ENCODE data around the gene DGCR8.

Gene DGCR8

DNA sequence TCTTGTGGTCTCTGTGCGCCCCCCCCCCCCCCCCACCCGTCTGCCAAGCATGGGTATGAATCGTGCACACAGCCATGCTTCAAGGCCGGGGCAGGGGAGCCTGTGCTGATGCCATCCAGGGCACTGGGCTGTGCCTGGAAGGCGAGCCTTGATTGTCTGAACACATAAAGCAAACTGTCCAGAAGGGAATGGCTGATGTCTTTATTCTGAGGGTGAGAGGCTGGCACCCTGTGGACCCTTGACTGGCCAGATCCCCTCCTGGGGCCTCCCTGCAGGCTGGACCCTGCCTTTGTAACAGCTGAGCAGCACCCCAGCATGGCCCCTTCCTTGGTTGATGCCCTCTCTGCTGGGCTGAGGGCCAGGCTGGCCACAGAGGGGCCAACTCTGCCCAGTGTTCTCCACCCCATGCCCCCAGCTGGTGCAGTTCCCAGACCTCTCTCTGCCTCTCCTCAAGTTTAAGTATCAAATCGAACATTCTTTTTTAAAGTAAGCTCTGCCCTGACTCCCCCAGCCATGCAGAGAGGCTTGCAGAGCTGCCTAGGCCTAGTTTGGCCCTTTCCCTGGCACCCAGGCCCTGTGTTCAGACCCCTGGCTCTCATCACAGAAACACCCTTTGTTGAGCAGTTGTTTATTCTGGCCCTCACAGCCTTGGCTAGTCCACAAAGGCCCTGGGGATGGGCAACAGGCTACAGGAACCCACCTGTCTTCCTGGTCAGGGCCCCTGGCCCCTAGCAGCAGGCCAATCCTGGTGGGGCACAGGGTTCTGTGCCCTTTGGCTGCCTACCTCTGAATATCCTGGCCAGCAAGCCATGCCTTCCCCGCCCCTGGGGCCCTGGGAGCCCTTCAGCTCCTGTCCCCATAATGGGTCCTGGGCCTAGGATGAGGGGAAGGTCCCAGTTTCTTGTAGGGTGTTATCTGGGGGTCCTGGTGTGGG is 31.9 kb downstream of the DGCR8 start:
- no peak for FAIRE-seq

DNA sequence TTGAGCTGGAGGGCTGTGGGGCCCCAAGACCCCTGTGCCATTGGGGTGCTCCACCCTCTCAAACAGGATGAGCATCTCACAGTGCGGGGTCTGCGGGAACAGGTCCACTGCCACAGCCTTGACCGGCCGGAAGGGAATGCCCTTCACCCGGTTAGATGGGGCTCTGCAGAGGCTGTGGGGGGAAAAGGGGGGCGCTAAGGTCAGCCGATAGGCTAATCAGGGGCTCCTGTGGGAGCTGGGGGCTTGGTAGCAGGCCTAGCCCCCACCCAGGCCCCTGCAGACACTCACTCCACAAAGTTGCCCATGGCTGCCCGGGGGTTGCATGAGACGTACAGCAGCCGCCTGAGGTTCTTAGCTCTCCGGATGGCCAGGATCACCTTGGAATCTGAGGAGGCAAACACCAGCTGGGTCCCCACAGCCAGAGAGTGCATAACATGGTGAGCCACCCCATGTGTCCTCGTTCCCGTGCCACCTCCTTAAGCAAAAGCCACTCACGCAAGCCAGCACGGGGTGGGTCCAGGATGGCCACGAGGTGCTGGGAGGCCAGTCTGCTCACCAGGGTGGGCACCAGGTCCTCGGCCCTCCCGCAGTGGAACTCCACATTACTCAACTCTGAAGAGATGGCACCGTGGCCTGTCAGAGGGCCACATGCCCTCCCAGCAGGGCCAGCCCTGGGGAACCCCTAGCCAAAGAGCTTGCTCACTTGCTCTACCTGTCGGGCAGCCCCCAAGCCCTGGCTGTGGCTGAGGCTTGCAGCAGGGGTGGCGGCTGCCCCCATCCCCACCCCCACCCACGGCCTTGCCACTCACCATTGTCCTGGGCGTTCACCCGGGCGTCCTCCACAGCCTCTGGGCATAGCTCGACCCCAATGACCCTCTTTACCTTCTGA is 32.8 kb downstream of the DGCR8 start:
- no peak for FAIRE-seq

DNA sequence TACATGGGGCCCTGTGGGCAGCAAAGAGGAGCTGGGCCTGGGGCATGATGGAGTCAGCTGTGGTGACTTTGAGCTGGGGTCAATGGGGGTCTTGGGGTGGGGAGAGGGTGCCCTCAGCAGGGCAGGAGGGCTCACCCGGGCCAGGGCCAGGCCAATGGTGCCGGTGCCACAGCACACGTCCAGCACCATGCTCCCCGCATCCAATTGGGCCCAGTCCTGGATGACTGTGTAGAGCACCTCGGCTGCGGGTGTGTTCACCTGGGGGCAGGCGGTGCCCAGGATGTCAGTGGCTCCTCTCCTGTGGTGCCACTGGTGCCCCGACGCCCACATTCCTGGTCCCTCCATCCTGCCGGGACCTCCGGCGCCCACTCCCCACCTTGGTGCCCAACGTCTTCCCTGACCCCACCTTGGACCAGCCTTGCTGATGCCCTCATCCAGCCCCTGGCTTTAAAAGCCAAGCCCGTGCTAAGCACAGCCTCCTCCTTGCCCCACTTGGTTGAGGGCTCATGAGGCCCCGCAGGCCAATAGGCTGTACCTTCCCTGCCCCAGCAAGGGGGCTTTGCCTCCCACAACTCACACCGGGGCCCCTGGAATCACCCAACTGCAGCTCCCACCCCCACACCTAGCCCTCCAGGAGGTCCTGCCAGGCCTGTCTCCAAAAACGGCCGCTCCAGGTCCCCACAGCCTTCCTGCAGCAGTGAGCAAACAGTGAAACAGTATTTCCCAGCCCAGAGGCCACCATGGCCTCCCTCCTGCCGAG is 33.7 kb downstream of the DGCR8 start:
- FAIRE-seq, result no peak

DNA sequence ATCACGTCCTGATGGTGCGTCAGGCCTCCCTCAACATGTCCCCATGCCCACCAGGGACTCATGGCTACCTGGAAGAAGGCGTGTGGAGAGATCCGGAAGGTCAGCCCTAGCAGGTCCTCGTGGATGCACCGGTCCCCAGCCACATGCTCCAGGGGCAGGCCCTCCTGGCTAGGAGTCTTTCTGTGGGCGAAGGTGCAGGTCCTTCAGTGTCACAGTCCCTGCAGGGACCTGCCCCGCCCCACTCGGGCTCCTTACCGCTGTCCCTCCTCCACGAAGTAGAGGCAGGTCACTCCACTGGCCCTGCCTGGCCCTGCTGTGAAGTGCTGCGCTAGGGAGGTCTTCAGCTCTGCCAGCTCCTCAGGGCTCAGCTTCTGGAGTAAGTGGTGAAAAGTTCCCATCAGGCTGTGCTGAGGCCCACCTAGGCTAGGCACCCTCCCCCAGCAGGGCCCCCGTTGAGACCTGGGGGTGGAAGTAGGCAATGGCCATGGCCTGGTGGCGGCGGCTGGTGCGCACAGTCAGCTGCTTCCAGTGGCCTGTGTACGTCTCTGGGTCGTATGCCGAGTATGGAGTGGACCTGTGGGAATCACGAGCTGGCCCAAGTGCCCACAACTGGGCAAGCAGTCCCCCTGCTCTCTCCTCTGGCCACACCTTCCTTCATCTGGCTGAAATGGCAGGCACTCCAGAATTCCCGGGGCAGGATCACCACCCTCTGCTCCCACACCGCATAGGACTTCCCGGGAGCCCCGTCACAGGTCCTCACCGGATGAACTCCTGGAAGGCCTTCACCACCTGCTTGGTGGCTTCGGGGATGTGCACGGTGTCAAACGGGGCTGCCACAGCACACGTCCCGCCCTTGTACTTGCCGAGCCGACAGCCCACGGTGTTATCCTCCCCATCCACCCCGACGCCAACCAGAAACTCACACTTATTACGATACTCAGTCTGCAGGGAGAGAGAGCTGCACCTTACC is 34.8 kb downstream of the DGCR8 start:
- no peak for FAIRE-seq

DNA sequence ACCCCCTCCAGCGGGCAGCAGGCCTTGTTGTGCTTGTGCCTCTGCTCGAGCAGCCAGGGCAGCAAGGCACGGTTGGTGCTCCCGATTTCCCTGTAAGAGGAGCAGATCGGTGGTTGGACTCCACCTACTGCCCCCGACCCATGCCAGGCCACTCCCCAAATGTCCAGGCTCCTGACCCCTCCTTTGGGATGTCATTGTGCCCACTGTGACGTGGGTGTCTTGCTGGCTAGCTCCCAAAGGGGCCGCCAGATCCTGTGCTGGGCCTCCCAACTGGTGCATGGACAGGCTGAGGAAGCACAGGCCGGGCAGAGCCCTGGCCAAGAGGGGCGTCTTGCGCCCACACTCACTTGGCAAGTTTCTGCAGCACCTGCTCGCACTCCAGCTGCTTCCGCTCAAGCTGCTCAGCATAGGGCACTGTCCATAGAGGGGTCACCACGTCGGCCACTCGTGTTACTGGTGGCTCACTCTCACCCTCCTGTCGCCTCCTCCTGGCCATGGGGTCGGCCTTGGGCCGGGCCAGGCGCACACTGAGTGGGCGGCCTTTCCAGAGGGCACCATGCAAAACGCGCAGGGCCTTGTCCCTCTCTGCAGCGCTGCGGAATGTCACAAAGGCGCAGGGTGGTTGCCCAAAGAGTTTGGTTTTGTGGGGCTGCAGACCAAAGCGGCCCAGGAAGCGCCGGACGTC is 35.8 kb downstream of the DGCR8 start, which contains the start of gene RANBP1:
RANBP1 (plus strand) TSS at position 414 of the 685 bp plus-strand sequence; CDS start at position 495, 81 bp downstream.
- FAIRE-seq, result no peak

DNA sequence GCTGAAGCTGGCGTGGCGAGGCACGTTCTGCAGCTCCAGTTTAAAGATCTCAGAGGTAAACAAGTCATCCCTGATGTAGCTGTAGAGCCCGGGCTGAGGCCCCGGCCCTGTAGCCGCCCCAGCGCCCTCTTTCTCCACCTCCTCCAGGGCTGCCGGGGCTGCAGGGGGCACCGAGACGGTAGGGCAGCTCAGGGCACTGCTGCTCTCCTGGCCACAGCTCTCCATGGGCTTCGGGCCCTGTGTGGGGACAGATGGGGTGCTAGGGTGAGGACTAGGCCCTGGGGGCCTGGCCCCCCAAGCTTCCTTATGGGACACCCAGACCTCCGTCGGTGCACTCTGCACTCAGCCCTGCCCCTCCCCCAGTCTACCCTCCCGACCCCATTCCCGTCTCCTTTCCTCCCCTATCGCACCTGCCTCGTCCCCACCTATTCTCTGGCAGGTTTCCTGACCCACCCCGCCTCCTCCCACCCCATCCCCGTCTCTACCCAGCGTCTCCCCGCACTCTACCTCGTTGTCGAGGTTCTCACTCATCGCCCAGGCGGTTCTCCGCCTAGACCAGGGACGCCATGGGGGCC is 36.4 kb downstream of the DGCR8 start:
- FAIRE-seq, result no peak

DNA sequence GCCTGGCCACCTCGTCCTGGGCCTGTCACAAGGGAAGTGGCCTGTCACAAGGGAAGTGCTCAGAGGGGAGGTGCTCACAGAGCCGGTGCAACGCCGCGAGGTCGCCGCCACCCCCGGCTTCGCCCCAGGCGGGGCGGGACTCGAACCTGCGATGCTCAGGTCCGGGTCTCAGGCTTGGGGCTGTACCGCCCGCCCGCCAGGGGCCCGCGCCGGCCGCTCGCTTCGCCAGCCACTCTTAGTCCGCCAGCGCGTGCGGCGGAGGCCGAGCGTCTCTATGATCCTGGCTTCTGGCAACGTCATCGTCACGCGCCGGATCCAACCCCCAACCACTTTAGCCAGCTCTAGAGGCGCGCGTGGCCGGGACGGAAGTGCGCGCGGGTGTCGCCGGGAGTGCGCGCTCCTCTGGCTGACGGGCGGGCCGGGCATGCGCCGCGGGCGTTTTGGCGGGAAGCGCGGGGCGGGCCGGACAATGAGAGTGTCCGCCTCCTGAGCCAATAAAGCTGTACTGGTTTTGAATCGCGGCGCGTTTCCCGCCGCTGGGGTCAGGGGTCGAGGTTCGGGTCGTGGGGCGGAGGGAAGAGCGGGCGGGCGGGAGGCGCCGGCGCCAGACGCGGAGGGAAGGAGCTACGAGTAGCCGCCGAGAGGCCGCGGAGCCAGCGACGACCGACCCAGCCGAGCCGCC is 37.1 kb downstream of the DGCR8 start, which contains the start of gene TRMT2A:
TRMT2A (minus strand) TSS at position 276 of the 682 bp plus-strand sequence. CDS start 320 bp downstream, outside the sequence.
- FAIRE-seq, result no peak

DNA sequence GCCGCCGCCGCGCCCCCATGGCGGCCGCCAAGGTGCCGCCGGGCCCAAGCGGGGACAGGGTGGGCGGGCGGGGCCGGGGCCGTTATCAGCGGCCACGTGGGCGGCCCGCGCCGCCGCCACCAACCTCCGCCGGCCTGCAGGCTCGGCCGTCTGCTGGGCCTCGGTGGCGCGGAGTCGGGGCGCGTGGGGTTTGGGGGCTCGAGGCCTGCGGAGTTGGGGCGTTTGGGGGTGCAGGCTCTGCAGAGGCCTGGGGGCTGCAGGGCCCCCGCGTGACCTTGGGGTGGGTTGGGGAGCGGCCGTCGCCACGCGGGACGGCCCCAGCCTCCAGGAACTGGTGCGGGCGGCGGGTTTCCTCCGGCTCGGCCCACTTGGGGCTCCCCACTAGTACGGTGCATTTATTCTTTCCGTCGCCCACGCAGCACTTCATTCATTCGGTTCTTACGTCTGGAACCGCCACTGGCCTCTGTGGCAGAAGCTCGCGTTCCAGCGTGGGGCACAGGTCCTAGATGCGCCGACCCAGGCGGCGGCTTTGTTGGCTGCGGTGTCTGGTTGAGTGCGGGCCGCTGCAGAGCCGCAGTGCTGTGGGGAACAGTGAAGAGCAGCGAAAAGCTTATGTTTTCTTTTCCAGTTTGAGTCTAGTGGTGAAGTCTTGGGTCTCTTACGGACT is 37.7 kb downstream of the DGCR8 start:
- no peak for FAIRE-seq

DNA sequence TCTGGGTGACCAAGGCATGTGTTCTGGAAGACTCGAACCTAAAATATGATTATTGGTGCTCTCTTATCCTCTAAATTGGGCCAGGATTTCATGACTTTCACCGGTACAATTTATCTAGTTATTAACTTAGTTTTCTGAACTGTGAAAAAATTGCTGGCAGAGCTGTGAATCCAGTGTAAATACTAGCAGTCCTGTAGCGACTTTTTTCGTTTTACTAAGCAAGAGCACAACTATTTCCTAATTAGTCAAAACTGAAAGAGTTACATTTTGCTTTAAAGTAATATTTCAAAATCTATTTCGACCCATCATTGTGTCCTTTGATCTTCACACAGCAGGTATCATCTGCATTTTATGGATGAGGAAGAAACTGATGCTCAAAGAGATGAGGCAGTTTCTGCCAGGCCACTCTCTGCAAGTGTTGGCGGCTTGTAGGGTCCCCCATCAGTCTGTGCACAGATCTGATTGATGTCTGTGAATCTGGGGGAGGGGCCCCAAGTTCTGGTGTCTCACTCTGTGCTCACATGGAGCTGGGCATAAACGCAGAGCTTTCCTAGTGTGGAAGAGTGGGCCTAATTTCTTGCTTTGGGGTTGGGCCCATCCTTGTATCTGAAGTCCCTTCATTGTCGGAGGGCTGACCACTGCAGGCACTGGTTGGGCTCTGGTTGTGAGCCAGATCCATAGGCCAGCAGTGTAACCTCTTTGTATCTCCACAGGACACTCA is 38.4 kb downstream of the DGCR8 start:
- no peak for FAIRE-seq

DNA sequence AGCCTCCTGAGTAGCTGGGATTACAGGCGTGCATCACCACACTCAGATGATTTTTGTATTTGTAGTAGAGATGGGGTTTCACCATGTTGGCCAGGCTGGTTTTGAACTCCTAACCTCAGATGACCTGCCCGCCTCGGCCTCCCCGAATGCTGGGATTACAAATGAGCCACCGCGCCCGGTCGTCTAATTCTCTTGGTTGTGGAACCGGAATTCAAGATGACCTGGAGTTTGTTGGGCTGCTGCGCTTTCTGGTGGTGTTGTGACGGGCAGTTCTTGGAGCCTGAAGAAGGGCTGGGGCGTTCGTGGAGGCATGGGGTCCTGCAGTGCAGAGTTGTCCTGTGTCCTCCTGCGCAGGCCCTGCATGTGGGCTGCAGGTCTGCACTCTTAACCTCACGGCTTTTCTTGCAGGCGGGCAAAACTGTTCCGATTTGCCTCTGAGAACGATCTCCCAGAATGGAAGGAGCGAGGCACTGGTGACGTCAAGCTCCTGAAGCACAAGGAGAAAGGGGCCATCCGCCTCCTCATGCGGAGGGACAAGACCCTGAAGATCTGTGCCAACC is 41.9 kb downstream of the DGCR8 start:
- FAIRE-seq, result no peak

DNA sequence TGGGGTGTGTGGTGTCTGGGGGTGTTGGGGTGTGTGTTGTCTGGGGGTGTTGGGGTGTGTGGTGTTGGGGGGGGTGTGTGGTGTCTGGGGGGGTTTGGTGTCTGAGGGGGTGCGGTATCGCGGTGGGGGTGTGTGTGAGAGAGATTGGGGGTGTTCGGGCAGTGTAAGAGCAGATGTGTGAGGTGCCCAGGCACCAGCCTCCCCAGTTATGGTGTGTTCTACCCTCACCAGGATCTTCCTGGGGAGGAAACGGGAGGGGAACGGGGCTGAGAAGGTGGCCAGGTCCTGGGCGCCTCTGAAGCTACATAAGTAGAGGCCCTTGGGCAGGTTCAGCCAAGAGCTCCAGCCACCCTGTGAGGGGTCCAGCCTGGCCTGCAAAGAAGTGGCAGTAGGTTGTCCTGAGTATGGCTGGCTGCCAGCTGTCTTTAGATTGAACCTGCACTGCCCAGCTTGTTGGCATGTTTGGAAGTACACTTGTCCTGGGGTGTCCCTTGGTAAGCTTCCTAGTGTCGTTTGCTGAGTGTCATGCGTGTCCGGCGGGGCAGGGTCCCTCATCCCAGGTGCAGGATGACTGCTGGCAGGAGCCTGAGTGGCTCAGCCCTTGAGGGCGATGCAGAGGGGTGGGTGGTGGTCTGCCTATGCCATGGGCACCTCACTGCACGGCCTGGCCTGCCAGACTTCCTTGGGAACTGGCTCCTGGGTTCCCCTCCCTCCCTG is 43.5 kb downstream of the DGCR8 start:
- FAIRE-seq, result no peak

DNA sequence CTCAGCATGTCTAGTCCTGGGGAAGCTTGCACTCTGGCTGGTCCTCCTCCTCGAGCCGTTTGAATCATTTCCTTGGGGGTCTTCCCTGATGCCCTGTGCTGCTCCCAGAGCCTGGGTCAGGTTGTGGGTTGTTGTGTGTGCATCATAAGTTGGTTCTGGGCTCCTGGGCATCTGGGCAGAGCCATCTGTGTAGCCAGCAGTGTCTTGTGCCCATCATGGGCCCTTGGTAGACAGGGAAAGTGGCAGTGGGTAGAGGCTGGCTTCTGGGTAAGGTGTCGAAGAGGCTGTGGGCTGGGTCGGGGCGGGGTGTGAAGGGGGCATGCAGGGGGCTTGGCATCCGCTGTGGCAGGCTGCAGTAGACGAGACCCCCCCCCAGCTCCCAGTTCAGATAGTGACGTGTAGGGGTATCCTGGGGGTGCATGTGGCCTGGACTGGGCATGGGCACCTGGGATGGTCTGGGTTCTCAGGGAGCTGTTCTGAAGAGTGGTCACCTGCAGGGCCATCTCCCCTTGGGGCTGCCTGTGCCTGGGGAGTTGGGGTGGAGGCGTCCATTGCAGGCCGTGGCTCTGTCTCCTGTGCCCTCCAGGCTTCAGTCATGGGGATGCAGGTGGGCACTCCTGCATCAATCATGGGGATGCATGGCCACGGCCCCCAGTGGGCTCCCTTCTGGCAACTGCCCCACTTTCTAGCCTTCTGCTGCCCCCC is 44.2 kb downstream of the DGCR8 start:
- no peak for FAIRE-seq

DNA sequence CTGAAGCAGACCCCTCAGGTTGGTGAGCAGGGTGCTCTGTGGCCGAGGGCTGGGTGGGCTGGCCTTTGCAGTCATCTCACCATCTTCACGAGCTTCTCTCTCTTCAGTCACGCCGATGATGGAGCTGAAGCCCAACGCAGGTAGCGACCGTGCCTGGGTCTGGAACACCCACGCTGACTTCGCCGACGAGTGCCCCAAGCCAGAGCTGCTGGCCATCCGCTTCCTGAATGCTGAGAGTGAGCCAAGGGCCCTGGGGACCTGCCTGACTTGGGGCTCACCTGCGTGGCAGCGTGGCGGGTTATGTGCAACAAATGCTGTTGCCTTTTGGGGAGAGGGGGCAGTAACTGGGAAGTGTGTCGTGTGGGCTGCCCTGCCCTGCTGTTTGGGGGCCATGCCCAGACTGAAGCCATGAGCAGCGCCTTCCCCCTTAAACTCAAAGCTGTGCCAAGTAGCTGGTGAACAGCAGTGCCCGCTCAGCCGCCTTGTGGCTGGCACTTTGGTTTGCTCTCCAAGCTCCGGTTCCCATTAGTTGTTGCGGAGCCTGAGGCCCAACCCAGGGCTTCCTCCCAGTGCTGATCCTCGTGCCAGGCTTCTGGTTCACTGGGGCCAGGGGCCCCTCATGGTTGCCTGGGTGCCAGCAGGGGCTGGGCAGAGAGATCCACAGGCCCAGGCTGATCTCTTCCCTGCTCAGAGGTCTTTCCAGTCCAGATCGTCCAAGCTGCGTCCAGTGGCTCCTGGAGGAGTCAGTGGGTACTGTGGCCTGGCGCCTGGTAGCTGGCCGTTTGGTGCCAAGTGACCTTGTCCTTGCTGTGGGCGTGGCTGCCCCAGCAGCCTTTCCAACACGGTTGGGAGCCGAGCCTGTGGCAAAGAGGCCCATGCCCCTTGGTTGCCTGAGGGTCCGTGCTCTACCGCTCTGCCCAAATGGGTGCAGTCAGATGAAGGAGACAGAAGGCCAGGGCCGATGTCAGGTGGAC is 45.4 kb downstream of the DGCR8 start:
- FAIRE-seq, result no peak

DNA sequence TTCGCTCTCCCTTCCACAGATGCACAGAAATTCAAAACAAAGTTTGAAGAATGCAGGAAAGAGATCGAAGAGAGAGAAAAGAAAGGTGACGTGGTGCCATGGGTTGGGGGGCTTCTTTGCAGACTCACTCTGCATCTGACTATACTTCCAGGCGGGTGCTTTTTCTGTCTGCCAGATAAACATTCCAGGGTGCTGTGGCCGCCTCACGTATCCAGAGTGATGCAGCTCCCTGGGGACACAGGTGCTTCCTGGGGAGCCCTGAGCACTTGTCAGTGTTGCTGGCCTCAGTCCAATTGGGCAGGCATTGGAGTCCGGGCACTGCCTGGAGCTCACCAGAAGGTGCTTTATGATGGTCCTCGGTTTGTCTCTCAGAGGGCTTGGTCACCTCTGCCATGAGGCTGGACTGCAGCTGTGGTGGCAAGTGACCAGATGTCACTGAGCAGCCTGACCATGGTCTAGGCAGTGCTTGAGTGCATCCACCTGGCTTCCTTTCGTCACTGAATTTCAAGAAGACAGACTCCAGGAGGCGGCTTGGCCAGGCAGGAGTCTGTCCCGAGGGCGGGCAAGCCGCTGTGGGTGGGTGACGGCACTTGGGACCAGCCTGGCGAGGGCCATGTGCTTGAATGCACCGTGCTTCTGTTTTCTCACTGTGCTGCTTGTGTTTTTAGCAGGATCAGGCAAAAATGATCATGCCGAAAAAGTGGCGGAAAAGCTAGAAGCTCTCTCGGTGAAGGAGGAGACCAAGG is 46.4 kb downstream of the DGCR8 start:
- no peak for FAIRE-seq

All from G401.6 (cell line).